ENCODE data around the gene IRF8. TPM values are rescaled to one million over a fixed set of nuclear protein-coding genes. Genes with fewer than 3 reads are reported as not detected.

IRF8 gene
- total RNA-seq, 1 donor from 2014 or later: 1.5 TPM

GRCh38 chr16:85927959-85928358 is 29.0 kb downstream of the IRF8 start:
- H3K9me3 Mint-ChIP-seq (ENCODE audit: unreplicated experiment): no peaks in the 10 kb centered on the region
- H3K27ac Mint-ChIP-seq (ENCODE audit: unreplicated experiment): no peak overlapping the region
- peaks cover 11% of the 10 kb centered on the region for H3K4me1 Mint-ChIP-seq (ENCODE audit: unreplicated experiment)
- no peak for TF ChIP-seq CTCF (IDR thresholded peaks at IDR 0.05; ENCODE audit: unreplicated experiment)
- no peak for DNase-seq (ENCODE audit: low spot score)
- peaks cover 6% of the 10 kb centered on the region for H3K27me3 Mint-ChIP-seq (ENCODE audit: unreplicated experiment)
- no peaks in the 10 kb centered on the region for H3K36me3 Mint-ChIP-seq (ENCODE audit: low read depth, unreplicated experiment)
- H3K4me3 Mint-ChIP-seq (ENCODE audit: unreplicated experiment): no peak overlapping the region

- H3K4me1 Mint-ChIP-seq (ENCODE audit: unreplicated experiment): peaks cover 11% of the 10 kb centered on the region
- peaks cover 6% of the 10 kb centered on the region for H3K27me3 Mint-ChIP-seq (ENCODE audit: unreplicated experiment)
- no peak overlapping the region for H3K4me3 Mint-ChIP-seq (ENCODE audit: unreplicated experiment)
- DNase-seq (ENCODE audit: low spot score): no peak
- TF ChIP-seq CTCF (IDR thresholded peaks at IDR 0.05; ENCODE audit: unreplicated experiment): no peak
- no peak overlapping the region for H3K27ac Mint-ChIP-seq (ENCODE audit: unreplicated experiment)
- H3K9me3 Mint-ChIP-seq (ENCODE audit: unreplicated experiment): no peaks in the 10 kb centered on the region
- no peaks in the 10 kb centered on the region for H3K36me3 Mint-ChIP-seq (ENCODE audit: low read depth, unreplicated experiment)
Observed at GRCh38 chr16:85928401-85928820, 29.4 kb downstream of the IRF8 start.

- no peak for DNase-seq (ENCODE audit: low spot score)
- Mint-ChIP-seq H3K4me1 (ENCODE audit: unreplicated experiment) (peaks cover 11% of the 10 kb centered on the region), H3K27ac (ENCODE audit: unreplicated experiment) (no peak overlapping the region), H3K27me3 (ENCODE audit: unreplicated experiment) (peaks cover 8% of the 10 kb centered on the region), H3K36me3 (ENCODE audit: low read depth, unreplicated experiment) (no peaks in the 10 kb centered on the region), H3K4me3 (ENCODE audit: unreplicated experiment) (no peak overlapping the region), H3K9me3 (ENCODE audit: unreplicated experiment) (no peaks in the 10 kb centered on the region)
- no peak for TF ChIP-seq CTCF (IDR thresholded peaks at IDR 0.05; ENCODE audit: unreplicated experiment)
Observed at GRCh38 chr16:85929259-85929721, 30.3 kb downstream of the IRF8 start.

- Mint-ChIP-seq H3K27me3 (ENCODE audit: unreplicated experiment) (peaks cover 9% of the 10 kb centered on the region), H3K27ac (ENCODE audit: unreplicated experiment) (no peak overlapping the region), H3K4me3 (ENCODE audit: unreplicated experiment) (no peak overlapping the region), H3K9me3 (ENCODE audit: unreplicated experiment) (no peaks in the 10 kb centered on the region), H3K36me3 (ENCODE audit: low read depth, unreplicated experiment) (no peaks in the 10 kb centered on the region), H3K4me1 (ENCODE audit: unreplicated experiment) (peaks cover 11% of the 10 kb centered on the region)
- TF ChIP-seq CTCF (IDR thresholded peaks at IDR 0.05; ENCODE audit: unreplicated experiment): no peak
- DNase-seq (ENCODE audit: low spot score): no peak
Observed at GRCh38 chr16:85930301-85930700, 31.3 kb downstream of the IRF8 start.

- H3K4me1 Mint-ChIP-seq (ENCODE audit: unreplicated experiment): peaks cover 11% of the 10 kb centered on the region
- no peak overlapping the region for H3K4me3 Mint-ChIP-seq (ENCODE audit: unreplicated experiment)
Observed at GRCh38 chr16:85931596-85932402, 32.8 kb downstream of the IRF8 start.

More at GRCh38 chr16:85931596-85932402, 32.8 kb downstream of the IRF8 start:
- DNase-seq (ENCODE audit: low spot score): no peak
- no peak for TF ChIP-seq CTCF (IDR thresholded peaks at IDR 0.05; ENCODE audit: unreplicated experiment)
- Mint-ChIP-seq H3K27me3 (ENCODE audit: unreplicated experiment) (peaks cover 12% of the 10 kb centered on the region), H3K9me3 (ENCODE audit: unreplicated experiment) (no peaks in the 10 kb centered on the region), H3K36me3 (ENCODE audit: low read depth, unreplicated experiment) (no peaks in the 10 kb centered on the region), H3K27ac (ENCODE audit: unreplicated experiment) (no peak overlapping the region)
